Measurements from ENCODE around the gene PRG3.

GRCh38 chr11:57377107-57377506 is 3.8 kb downstream of the PRG3 start:
- no peak for TF ChIP-seq CTCF (conservative IDR thresholded peaks at IDR 0.05; ENCODE audit: low read depth, low read length)
- no peak for TF ChIP-seq EZH2 (IDR thresholded peaks at IDR 0.05; ENCODE audit: low read length, unreplicated experiment)
